Fibroblast of lung (primary cell): ENCODE results near the gene TMEM270. TPM values are rescaled to one million over a fixed set of nuclear protein-coding genes. Genes with fewer than 3 reads are reported as not detected.

Experiments used
- DNase-seq, 2 donors: peaks; one replicate each; pipeline versions ENCODE4 v3.0.0 to v3.0.0-alpha.2; 2010; ENCODE audit warnings: low read depth in 2 of 2
- H2AFZ ChIP-seq: 2 replicates; pipeline ENCODE4 v1.5.1; 2012; ENCODE audit warnings: low read length, control low read depth, inconsistent platforms
- H3K27ac ChIP-seq: 2 replicates; pipeline ENCODE4 v1.5.1; 2011; ENCODE audit warnings: low read length, control low read depth; ENCODE audit not compliant: insufficient read depth
- H3K27me3 ChIP-seq: 2 replicates; pipeline ENCODE4 v1.5.1; 2011; ENCODE audit warnings: mild to moderate bottlenecking, low read length; ENCODE audit not compliant: control insufficient read depth, insufficient read depth
- H3K36me3 ChIP-seq: 2 replicates; pipeline ENCODE4 v1.5.1; 2011; ENCODE audit warnings: low read length; ENCODE audit not compliant: control insufficient read depth, insufficient read depth
- H3K4me1 ChIP-seq: 2 replicates; pipeline ENCODE4 v1.5.1; 2011; ENCODE audit warnings: low read length; ENCODE audit not compliant: control insufficient read depth, insufficient read depth; ENCODE audit errors: extremely low read depth
- H3K4me2 ChIP-seq: 2 replicates; pipeline ENCODE4 v1.5.1; 2011; ENCODE audit warnings: low read length, control low read depth; ENCODE audit not compliant: insufficient read depth; ENCODE audit errors: extremely low read depth
- H3K4me3 ChIP-seq, 4 experiments: fragments of 200-600 bp in 1 of 4; sonication (generic) in 1 of 4; replicated peaks in 1 of 4; 2 replicates each; pipeline ENCODE4 v1.5.1; 2011 to 2016; ENCODE audit warnings: low read length in 4 of 4, low read depth in 3 of 4, mild to moderate bottlenecking in 3 of 4, control low read depth in 2 of 4, inconsistent platforms in 1 of 4, mixed read lengths in 1 of 4; ENCODE audit not compliant: insufficient read depth in 1 of 4; ENCODE audit errors: control extremely low read depth in 1 of 4
- H3K79me2 ChIP-seq: 2 replicates; pipeline ENCODE4 v1.5.1; 2012; ENCODE audit warnings: mild to moderate bottlenecking, low read length, inconsistent platforms; ENCODE audit not compliant: control insufficient read depth, insufficient read depth
- H3K9ac ChIP-seq: 2 replicates; pipeline ENCODE4 v1.5.1; 2011; ENCODE audit warnings: mild to moderate bottlenecking, low read length, control low read depth; ENCODE audit not compliant: insufficient read depth
- H3K9me3 ChIP-seq: 2 replicates; pipeline ENCODE4 v1.5.1; 2012; ENCODE audit warnings: low read depth, low read length; ENCODE audit not compliant: control insufficient read depth, insufficient read depth
- H4K20me1 ChIP-seq: 2 replicates; pipeline ENCODE4 v1.5.1; 2011; ENCODE audit warnings: low read length; ENCODE audit not compliant: control insufficient read depth, insufficient read depth; ENCODE audit errors: extremely low read depth
- EZH2 ChIP-seq: IDR thresholded peaks from 2 replicates; pipeline ENCODE4 v1.5.1; 2012; ENCODE audit warnings: low read length, control low read depth, mild to moderate bottlenecking; ENCODE audit errors: missing control alignments
- polyA plus RNA-seq, 2 donors: library from polyadenylated mRNA; depleted of rRNA in 1 of 2; stranded (reverse) in 1 of 2; unstranded in 1 of 2; fragments of >200 nt; gene quantifications; 2 replicates each; pipeline ENCODE4 v1.2.1, GENCODE V29; 2011 to 2012; ENCODE audit warnings: missing spikeins in 1 of 2
- total RNA-seq: library from RNA; depleted of rRNA; stranded (reverse); fragments of >200 nt; gene quantifications from 2 replicates; pipeline ENCODE4 v1.2.1, GENCODE V29; 2014
- TF ChIP-seq, protein P1 (sequence below), 2 donors: IDR thresholded peaks in 1 of 2; conservative IDR thresholded peaks in 1 of 2; 1 replicate in 1 of 2; 2 replicates in 1 of 2; pipeline ENCODE4 v1.5.1; 2011 to 2012; ENCODE audit warnings: low read length in 2 of 2, control low read depth in 1 of 2, inconsistent platforms in 1 of 2, low read depth in 1 of 2, mild to moderate bottlenecking in 1 of 2

Gene TMEM270
- total and polyA plus RNA-seq, 2 donors (not counting 1 experiment from before 2014, with no cell fraction given) = not detected

DNA sequence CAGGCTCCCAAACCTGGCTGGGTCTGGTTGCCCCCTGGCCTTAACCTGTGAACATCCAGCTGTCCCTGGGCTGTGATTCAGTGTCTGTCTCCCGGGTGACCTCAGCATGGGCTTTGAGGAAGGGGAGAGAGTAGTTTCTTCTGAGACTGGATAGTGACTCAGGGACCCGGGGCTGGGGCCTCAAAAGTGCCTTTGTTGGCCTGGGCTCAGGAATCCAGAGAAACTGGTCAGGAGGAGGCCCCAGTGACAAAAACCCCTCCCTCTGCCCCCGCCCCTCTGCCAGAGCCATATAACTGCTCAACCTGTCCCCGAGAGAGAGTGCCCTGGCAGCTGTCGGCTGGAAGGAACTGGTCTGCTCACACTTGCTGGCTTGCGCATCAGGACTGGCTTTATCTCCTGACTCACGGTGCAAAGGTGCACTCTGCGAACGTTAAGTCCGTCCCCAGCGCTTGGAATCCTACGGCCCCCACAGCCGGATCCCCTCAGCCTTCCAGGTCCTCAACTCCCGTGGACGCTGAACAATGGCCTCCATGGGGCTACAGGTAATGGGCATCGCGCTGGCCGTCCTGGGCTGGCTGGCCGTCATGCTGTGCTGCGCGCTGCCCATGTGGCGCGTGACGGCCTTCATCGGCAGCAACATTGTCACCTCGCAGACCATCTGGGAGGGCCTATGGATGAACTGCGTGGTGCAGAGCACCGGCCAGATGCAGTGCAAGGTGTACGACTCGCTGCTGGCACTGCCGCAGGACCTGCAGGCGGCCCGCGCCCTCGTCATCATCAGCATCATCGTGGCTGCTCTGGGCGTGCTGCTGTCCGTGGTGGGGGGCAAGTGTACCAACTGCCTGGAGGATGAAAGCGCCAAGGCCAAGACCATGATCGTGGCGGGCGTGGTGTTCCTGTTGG lies 30.0 kb upstream of the TMEM270 start, which contains the start of gene CLDN4:
Gene CLDN4, plus strand, starts transcription at position 316 of the 903 bp plus-strand sequence. Its CDS starts 206 bp downstream, at position 522.
- no peaks in the 10 kb centered on the region for H3K27me3 ChIP-seq
- no peaks in the 10 kb centered on the region for H3K79me2 ChIP-seq
- peaks cover 13% of the 10 kb centered on the region for H3K4me1 ChIP-seq
- no peak within 1 kb of the TSS for H2AFZ ChIP-seq
- H3K36me3 ChIP-seq = no peaks in the 10 kb centered on the region
- TF ChIP-seq, protein P1, sequence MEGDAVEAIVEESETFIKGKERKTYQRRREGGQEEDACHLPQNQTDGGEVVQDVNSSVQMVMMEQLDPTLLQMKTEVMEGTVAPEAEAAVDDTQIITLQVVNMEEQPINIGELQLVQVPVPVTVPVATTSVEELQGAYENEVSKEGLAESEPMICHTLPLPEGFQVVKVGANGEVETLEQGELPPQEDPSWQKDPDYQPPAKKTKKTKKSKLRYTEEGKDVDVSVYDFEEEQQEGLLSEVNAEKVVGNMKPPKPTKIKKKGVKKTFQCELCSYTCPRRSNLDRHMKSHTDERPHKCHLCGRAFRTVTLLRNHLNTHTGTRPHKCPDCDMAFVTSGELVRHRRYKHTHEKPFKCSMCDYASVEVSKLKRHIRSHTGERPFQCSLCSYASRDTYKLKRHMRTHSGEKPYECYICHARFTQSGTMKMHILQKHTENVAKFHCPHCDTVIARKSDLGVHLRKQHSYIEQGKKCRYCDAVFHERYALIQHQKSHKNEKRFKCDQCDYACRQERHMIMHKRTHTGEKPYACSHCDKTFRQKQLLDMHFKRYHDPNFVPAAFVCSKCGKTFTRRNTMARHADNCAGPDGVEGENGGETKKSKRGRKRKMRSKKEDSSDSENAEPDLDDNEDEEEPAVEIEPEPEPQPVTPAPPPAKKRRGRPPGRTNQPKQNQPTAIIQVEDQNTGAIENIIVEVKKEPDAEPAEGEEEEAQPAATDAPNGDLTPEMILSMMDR (conservative IDR thresholded peaks at IDR 0.05 in 1 of 2, IDR thresholded peaks at IDR 0.05 in 1 of 2; ENCODE audit: low read depth in 1 of 2, low read length in 2 of 2) = no peak
- no peak for TF ChIP-seq EZH2
- no peak for DNase-seq
- H3K4me3 ChIP-seq = no peak within 1 kb of the TSS
- H3K4me2 ChIP-seq = no peak within 1 kb of the TSS
- no peak within 1 kb of the TSS for H3K27ac ChIP-seq
- H3K9me3 ChIP-seq = no peaks in the 10 kb centered on the region
- no peaks in the 10 kb centered on the region for H4K20me1 ChIP-seq
- no peak within 1 kb of the TSS for H3K9ac ChIP-seq

DNA sequence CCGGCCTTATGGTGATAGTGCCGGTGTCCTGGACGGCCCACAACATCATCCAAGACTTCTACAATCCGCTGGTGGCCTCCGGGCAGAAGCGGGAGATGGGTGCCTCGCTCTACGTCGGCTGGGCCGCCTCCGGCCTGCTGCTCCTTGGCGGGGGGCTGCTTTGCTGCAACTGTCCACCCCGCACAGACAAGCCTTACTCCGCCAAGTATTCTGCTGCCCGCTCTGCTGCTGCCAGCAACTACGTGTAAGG lies 29.4 kb upstream of the TMEM270 start:
- TF ChIP-seq EZH2 = no peak
- TF ChIP-seq, protein P1 (conservative IDR thresholded peaks at IDR 0.05 in 1 of 2, IDR thresholded peaks at IDR 0.05 in 1 of 2; ENCODE audit: low read depth in 1 of 2, low read length in 2 of 2) = no peak
- Histone ChIP-seq H4K20me1 (no peaks in the 10 kb centered on the region), H3K4me3 (no peak overlapping the region), H3K4me2 (no peak overlapping the region), H3K9ac (no peak overlapping the region), H3K27ac (no peak overlapping the region), H3K79me2 (no peaks in the 10 kb centered on the region), H3K4me1 (peaks cover 13% of the 10 kb centered on the region), H3K27me3 (no peaks in the 10 kb centered on the region), H3K36me3 (no peaks in the 10 kb centered on the region), H2AFZ (no peak overlapping the region), H3K9me3 (no peaks in the 10 kb centered on the region)
- DNase-seq = no peak

DNA sequence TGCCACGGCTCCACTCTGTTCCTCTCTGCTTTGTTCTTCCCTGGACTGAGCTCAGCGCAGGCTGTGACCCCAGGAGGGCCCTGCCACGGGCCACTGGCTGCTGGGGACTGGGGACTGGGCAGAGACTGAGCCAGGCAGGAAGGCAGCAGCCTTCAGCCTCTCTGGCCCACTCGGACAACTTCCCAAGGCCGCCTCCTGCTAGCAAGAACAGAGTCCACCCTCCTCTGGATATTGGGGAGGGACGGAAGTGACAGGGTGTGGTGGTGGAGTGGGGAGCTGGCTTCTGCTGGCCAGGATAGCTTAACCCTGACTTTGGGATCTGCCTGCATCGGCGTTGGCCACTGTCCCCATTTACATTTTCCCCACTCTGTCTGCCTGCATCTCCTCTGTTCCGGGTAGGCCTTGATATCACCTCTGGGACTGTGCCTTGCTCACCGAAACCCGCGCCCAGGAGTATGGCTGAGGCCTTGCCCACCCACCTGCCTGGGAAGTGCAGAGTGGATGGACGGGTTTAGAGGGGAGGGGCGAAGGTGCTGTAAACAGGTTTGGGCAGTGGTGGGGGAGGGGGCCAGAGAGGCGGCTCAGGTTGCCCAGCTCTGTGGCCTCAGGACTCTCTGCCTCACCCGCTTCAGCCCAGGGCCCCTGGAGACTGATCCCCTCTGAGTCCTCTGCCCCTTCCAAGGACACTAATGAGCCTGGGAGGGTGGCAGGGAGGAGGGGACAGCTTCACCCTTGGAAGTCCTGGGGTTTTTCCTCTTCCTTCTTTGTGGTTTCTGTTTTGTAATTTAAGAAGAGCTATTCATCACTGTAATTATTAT lies 28.9 kb upstream of the TMEM270 start:
- Histone ChIP-seq H3K27me3 (no peaks in the 10 kb centered on the region), H3K4me2 (no peak overlapping the region), H3K4me3 (no peak overlapping the region), H4K20me1 (no peaks in the 10 kb centered on the region), H3K9me3 (no peaks in the 10 kb centered on the region), H3K36me3 (no peaks in the 10 kb centered on the region), H3K9ac (no peak overlapping the region), H3K27ac (no peak overlapping the region), H3K79me2 (no peaks in the 10 kb centered on the region), H3K4me1 (peaks cover 13% of the 10 kb centered on the region), H2AFZ (no peak overlapping the region)
- no peak for DNase-seq
- TF ChIP-seq EZH2 = no peak
- TF ChIP-seq, protein P1 (conservative IDR thresholded peaks at IDR 0.05 in 1 of 2, IDR thresholded peaks at IDR 0.05 in 1 of 2; ENCODE audit: low read depth in 1 of 2, low read length in 2 of 2) = no peak
